ENCODE results near the gene GABRE. TPM values are rescaled to one million over a fixed set of nuclear protein-coding genes. Genes with fewer than 3 reads are reported as not detected.
"Not testable (repeated sequence)": the region's sequence is repeated elsewhere in the genome, so short reads cannot be mapped to it uniquely, and the experiment has no call there.

GABRE gene
- total RNA-seq, 1 experiment from 2014 or later, result 27.9 TPM

- H3K9me3 ChIP-seq, result no peaks in the 10 kb centered on the region
- DNase-seq, result no peak
- H3K27me3 ChIP-seq, result no peaks in the 10 kb centered on the region
Measured at GRCh38 chrX:151920101-151920500, 54.4 kb downstream of the GABRE start.

DNA sequence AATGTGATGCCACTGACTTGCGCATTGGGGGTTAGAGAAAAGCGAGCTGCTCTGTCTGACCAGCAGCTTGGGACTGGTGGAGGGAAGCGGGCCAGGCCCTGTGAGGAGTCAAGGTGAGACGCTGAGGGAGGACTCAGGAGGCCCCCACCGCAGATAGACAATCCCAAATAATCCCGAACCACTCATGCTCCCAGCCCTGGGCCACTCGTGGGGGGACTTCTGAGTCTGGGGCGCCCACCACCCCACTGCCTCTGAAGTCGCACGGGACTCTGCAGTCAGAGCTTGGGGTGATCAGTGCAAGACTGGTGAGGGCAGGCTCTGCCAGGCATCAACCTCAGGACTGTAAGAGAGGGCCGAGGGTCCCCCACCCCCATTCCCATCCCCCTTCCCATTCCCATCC, 54.9 kb downstream of the GABRE start:
- H3K27me3 ChIP-seq, result no peaks in the 10 kb centered on the region
- H3K36me3 ChIP-seq, result no peaks in the 10 kb centered on the region
- DNase-seq, result no peak
- H3K9me3 ChIP-seq, result no peaks in the 10 kb centered on the region
- no peak overlapping the region for H3K4me3 ChIP-seq

More at GRCh38 chrX:151920101-151920500, 54.4 kb downstream of the GABRE start:
- Histone ChIP-seq H3K36me3 (no peaks in the 10 kb centered on the region), H3K4me3 (no peak overlapping the region)

DNA sequence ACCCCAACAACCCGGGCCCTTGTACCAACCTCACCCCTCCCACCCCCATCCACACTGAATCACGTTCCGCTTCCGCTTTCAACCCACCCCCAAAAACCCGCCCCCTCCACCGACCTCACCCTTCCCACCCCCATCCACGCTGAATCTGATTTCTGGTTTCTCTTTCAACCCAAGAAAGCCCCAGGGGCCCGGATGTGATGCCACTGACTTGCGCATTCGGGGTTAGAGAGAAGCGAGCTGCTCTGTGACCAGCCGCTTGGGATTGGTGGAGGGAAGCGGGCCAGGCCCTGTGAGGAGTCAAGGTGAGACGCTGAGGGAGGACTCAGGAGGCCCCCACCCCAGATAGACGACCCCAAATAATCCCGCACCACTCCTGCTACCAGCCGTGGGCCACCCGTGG, 55.7 kb downstream of the GABRE start:
- H3K27me3 ChIP-seq, H3K36me3 ChIP-seq, DNase-seq, H3K9me3 ChIP-seq, H3K4me3 ChIP-seq: not testable (repeated sequence)

- Histone ChIP-seq H3K4me3 (no peak within 1 kb of the TSS), H3K36me3 (no peaks in the 10 kb centered on the region), H3K27me3 (no peaks in the 10 kb centered on the region), H3K9me3 (no peaks in the 10 kb centered on the region)
- no peak for DNase-seq
Measured at GRCh38 chrX:151912780-151913179, 61.7 kb downstream of the GABRE start, which contains the start of gene MAGEA4. Gene MAGEA4, plus strand, starts transcription at chrX:151912889. Its CDS starts 10,776 bp downstream, at chrX:151923665.

DNA sequence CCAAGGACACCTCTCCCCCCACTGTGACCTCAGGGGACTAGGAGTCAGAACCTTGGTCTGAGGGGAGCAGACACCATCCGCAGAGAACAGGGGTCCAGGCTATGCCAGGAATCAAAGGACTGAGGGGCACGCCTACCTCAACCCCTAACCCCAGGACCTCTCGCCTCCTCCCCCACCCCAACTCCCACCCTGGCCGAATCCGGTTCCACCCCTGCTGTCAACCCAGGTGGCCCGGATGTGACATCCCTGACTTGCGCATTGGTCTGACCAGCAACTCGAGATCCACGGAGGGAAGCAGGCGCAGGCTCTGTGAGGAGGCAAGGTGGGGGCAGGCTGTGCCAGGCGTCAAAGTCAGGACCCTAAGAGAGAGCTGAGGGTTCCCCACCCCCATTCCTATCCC, 62.3 kb downstream of the GABRE start:
- Histone ChIP-seq H3K4me3 (no peak overlapping the region), H3K27me3 (no peaks in the 10 kb centered on the region), H3K9me3 (no peaks in the 10 kb centered on the region), H3K36me3 (no peaks in the 10 kb centered on the region)
- no peak for DNase-seq

GRCh38 chrX:151904989-151905388, 69.5 kb downstream of the GABRE start:
- DNase-seq, result no peak
- no peaks in the 10 kb centered on the region for H3K9me3 ChIP-seq
- H3K27me3 ChIP-seq, result no peaks in the 10 kb centered on the region
- H3K4me3 ChIP-seq, result no peak overlapping the region
- no peaks in the 10 kb centered on the region for H3K36me3 ChIP-seq

Other genes starting within 250 kb of the GABRE start
- gene CNGA2, start 239.9 kb downstream of the GABRE start, total RNA-seq (2014; rRNA removed; shearing (Covaris generic); ENCODE audit: low replicate concordance), result not detected in 2 replicates
- gene MAGEA4, start 61.8 kb downstream of the GABRE start, total RNA-seq (2014; rRNA removed; shearing (Covaris generic); ENCODE audit: low replicate concordance), result not detected in 2 replicates
- not detected in 2 replicates for gene MAGEA10, start 163.9 kb upstream of the GABRE start, total RNA-seq (2014; rRNA removed; shearing (Covaris generic); ENCODE audit: low replicate concordance)